Measurements from ENCODE around the gene SLCO3A1. TPM values are rescaled to one million over a fixed set of nuclear protein-coding genes. Genes with fewer than 3 reads are reported as not detected.
A peak's percentile ranks its signal among the peaks of the same experiment; 100 is the strongest.

Gene SLCO3A1
- total RNA-seq, 2 donors from 2014 or later, result 7.2 to 11.4 TPM

- H3K4me3 ChIP-seq (ENCODE audit: low read length), result no peak overlapping the region
- H3K9ac ChIP-seq (ENCODE audit: extremely low read depth, low read length, poor library complexity, severe bottlenecking), result no peak overlapping the region
- H3K4me3 Mint-ChIP-seq, result no peak overlapping the region
- no peaks in the 10 kb centered on the region for H3K27me3 Mint-ChIP-seq (ENCODE audit: insufficient read depth)
- H3K36me3 ChIP-seq (ENCODE audit: control insufficient read depth, insufficient read depth, low read length), result no peaks in the 10 kb centered on the region
- 89 to 93% methylated on average over 5 to 8 of the region's 9 CpGs for WGBS, 2 experiments (ENCODE audit: insufficient coverage in 1 of 2, insufficient read length in 1 of 2)
- no peaks in the 10 kb centered on the region for H3K9me3 ChIP-seq (ENCODE audit: control insufficient read depth, low read length)
- no peak for DNase-seq
- H3K4me1 ChIP-seq (ENCODE audit: control insufficient read depth, insufficient read depth, low read length), result no peaks in the 10 kb centered on the region
- no peaks in the 10 kb centered on the region for H3K9me3 Mint-ChIP-seq
- peaks cover 9% of the 10 kb centered on the region for H3K4me1 Mint-ChIP-seq
- H3K27ac ChIP-seq (ENCODE audit: low read depth, low read length), result no peak overlapping the region
- no peak overlapping the region for H3K27ac Mint-ChIP-seq
- peak; percentile 31 for TF ChIP-seq CTCF (conservative IDR thresholded peaks at IDR 0.05)
- H3K27me3 ChIP-seq (ENCODE audit: control insufficient read depth, insufficient read depth, low read length, poor library complexity, severe bottlenecking), result no peaks in the 10 kb centered on the region
- no peaks in the 10 kb centered on the region for H3K36me3 Mint-ChIP-seq (ENCODE audit: low read depth)
Measured at GRCh38 chr15:91941871-91942658, 88.6 kb downstream of the SLCO3A1 start.

DNA sequence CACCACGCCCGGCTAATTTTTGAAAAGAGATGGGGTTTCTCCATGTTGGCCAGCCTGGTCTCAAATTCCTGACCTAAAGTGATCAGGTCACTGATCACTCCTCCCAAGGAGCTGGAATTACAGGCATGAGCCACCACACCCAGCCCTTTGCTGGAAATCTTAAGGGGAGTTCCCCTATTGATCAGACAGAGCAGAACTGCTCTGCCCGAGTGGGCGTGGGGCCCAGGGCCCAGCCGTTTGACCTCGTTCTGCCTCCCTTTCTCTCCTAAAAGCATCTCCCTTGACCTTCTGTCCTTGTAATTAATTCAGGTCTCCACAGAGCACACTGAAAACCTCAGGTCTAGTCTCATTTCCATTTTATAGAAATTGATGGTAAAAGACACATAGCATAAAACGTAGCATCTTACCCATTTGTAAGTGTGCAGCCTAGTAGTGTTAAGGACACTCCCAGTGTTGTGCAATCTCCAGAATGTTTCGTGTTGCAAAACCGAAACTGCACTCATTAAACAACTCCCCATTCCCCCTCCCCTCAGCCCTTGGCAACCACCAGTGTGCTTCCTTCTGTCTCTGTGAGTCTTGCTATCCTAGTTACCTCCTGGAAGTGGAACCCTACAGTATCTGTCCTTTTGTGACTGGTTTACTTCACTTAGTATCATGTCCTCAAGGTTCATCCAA, 89.3 kb downstream of the SLCO3A1 start:
- H3K36me3 ChIP-seq (ENCODE audit: control insufficient read depth, insufficient read depth, low read length), result no peaks in the 10 kb centered on the region
- no peak for DNase-seq
- no peak overlapping the region for H3K27ac ChIP-seq (ENCODE audit: low read depth, low read length)
- H3K36me3 Mint-ChIP-seq (ENCODE audit: low read depth), result no peaks in the 10 kb centered on the region
- peaks cover 17% of the 10 kb centered on the region for H3K4me1 Mint-ChIP-seq
- H3K27me3 ChIP-seq (ENCODE audit: control insufficient read depth, insufficient read depth, low read length, poor library complexity, severe bottlenecking), result no peaks in the 10 kb centered on the region
- peaks cover 4% of the 10 kb centered on the region for H3K4me1 ChIP-seq (ENCODE audit: control insufficient read depth, insufficient read depth, low read length)
- H3K9ac ChIP-seq (ENCODE audit: extremely low read depth, low read length, poor library complexity, severe bottlenecking), result no peak overlapping the region
- no peak overlapping the region for H3K4me3 Mint-ChIP-seq
- no peak overlapping the region for H3K4me3 ChIP-seq (ENCODE audit: low read length)
- H3K27me3 Mint-ChIP-seq (ENCODE audit: insufficient read depth), result no peaks in the 10 kb centered on the region
- TF ChIP-seq CTCF (conservative IDR thresholded peaks at IDR 0.05), result no peak
- 61 to 89% methylated on average over 6 to 9 of the region's 9 CpGs for WGBS, 2 experiments (ENCODE audit: insufficient coverage in 1 of 2, insufficient read length in 1 of 2)
- H3K9me3 Mint-ChIP-seq, result no peaks in the 10 kb centered on the region
- no peaks in the 10 kb centered on the region for H3K9me3 ChIP-seq (ENCODE audit: control insufficient read depth, low read length)
- no peak overlapping the region for H3K27ac Mint-ChIP-seq

GRCh38 chr15:91944331-91944730, 90.8 kb downstream of the SLCO3A1 start:
- DNase-seq, result no peak
- H3K27me3 ChIP-seq (ENCODE audit: control insufficient read depth, insufficient read depth, low read length, poor library complexity, severe bottlenecking), result no peaks in the 10 kb centered on the region
- no peaks in the 10 kb centered on the region for H3K9me3 Mint-ChIP-seq
- no peak overlapping the region for H3K4me3 ChIP-seq (ENCODE audit: low read length)
- H3K27me3 Mint-ChIP-seq (ENCODE audit: insufficient read depth), result no peaks in the 10 kb centered on the region
- peaks cover 24% of the 10 kb centered on the region for H3K4me1 Mint-ChIP-seq
- peak overlapping the region; percentile 21 for H3K27ac ChIP-seq (ENCODE audit: low read depth, low read length)
- no peaks in the 10 kb centered on the region for H3K36me3 ChIP-seq (ENCODE audit: control insufficient read depth, insufficient read depth, low read length)
- H3K9ac ChIP-seq (ENCODE audit: extremely low read depth, low read length, poor library complexity, severe bottlenecking), result no peak overlapping the region
- peaks cover 7% of the 10 kb centered on the region for H3K4me1 ChIP-seq (ENCODE audit: control insufficient read depth, insufficient read depth, low read length)
- no peak overlapping the region for H3K4me3 Mint-ChIP-seq
- no peaks in the 10 kb centered on the region for H3K36me3 Mint-ChIP-seq (ENCODE audit: low read depth)
- H3K9me3 ChIP-seq (ENCODE audit: control insufficient read depth, low read length), result no peaks in the 10 kb centered on the region
- 63 to 80% methylated on average over 3 to 6 of the region's 6 CpGs for WGBS, 2 experiments (ENCODE audit: insufficient coverage in 1 of 2, insufficient read length in 1 of 2)
- H3K27ac Mint-ChIP-seq, result no peak overlapping the region
- no peak for TF ChIP-seq CTCF (conservative IDR thresholded peaks at IDR 0.05)

All from endodermal cell (in vitro differentiated cells).